HG02885 (cell line): ENCODE data around the gene ARL5A.

Experiments used
- ATAC-seq: cut with Tn5 transposase; IDR thresholded peaks from one replicate; pipeline ENCODE4 v1.9.1; 2021; ENCODE audit warnings: mild to moderate bottlenecking; ENCODE audit not compliant: unreplicated experiment, poor library complexity

Gene ARL5A

DNA sequence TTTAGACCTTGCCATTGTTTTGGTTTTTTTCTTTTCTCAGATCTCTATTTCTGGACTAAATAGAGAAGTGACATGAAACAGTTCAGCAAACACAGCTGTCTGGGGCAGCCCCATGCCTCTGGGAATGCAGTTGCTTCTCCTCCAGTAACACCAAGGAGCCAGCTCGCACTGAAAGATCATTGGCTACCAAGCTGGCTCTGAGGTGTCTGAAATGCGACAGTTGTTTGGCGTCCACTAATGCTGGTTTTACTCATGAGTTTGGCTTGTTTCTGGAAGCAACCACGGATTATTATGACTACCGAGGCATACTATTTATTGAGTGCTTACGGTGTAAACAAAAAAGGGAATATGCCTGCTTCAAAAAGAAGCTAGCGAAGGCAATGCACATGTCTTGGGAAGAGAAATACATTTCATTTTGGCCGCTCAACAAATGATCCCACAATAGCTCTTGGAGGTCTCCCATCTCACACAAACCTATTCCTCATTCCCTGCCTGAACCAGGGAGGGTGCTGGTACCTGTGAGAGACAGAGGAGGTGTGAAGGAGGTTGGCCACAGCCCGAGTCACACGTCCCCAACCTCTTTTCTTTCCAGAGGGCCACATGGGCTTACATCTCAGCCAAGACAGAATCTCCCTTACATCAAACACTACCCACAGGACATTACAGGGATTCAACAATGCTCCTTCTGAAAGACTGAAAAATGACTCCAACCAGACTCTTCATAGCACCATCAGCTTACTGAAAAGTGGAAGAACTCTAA lies 56.4 kb downstream of the ARL5A start:
- peak; percentile 93 for ATAC-seq

DNA sequence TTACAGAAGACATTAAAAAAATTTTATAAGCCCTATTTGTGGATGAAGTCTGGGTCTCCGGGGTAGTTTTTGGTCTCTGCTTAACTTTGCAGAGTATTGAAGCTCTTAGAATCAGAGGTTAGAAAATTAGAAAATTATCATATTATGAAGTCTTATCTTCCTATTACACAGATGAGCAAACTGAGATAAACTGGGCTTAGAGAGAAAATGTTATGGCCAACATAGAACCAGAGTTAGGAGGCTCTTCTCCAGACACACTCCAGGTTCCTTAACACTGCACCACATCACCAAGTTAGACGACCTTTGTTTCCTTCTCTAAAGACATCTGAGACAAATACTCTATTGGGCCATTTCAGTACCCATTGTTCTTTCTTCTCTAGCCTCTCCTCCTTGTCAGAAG lies 57.2 kb downstream of the ARL5A start:
- ATAC-seq = peak; percentile 29

DNA sequence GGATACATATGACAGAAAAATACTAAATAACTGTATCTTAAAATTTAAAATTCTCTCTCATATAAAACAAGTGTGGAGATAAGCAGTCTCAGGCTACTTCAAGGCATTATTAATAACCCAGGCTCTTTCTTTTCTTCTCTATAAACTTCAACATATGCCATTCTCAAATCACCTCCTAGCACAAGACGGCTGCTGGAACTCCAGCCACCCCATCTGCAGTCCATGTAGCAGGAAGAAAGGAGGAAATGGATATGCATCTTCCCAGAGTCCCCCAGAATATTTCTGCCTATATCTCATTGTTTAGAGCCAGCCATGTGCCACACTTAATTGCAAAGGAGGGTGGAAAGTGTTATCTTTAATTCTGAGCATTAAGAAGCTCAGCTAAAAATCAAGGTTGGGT lies 58.6 kb downstream of the ARL5A start:
- no peak for ATAC-seq

DNA sequence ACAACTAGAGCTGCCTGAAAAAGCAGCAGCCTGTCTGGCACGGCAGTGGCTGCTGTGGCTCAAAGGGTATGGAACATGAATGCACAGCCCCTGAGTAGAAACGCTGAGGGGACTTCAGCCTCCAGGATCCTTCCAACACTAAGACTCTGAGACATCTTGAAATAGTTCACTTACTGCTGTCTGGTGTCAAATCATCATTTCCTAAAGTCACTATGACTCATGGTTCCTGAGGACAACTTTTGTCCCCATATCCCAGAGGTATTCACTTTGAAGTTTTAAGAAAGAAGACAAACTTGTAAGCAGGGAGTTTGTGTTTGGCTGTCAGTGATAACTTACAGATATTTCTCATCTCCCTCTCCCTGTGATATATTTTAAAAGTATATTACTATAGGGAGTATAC lies 60.7 kb downstream of the ARL5A start:
- no peak for ATAC-seq

DNA sequence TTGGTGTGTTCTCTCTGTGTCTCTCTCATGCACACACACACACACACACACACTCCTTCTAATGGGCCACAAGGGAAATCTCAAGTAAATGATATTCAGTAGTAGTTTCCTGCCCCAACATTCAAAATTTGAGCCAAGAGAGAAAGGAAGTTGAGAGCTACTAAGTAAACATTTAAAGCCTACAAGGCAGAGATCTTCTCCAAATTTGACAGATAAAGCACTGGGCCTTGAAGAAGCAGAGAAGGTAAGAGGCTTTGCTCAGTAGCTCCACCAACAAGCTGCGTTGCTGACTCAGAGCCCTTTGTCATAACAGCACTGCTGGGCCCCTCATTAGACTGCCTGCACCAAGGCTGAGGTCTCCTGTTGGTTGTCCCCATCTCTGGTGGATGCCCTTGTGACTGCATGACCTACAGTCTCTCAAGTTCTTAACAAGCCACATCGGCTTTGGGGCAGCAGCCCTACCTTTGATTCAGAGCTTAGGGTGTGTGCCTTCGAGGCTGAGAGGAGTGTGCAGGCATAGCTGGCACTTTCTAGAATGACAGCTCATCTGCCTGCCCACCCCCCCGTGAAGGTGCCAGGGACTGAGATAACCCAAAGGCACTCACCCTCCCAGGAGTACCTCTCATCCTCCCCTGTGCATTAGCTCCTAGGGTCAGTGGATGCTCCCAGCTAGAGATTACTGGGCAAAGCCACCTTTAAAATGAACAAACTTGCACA lies 61.6 kb downstream of the ARL5A start:
- peak; percentile 52 for ATAC-seq

DNA sequence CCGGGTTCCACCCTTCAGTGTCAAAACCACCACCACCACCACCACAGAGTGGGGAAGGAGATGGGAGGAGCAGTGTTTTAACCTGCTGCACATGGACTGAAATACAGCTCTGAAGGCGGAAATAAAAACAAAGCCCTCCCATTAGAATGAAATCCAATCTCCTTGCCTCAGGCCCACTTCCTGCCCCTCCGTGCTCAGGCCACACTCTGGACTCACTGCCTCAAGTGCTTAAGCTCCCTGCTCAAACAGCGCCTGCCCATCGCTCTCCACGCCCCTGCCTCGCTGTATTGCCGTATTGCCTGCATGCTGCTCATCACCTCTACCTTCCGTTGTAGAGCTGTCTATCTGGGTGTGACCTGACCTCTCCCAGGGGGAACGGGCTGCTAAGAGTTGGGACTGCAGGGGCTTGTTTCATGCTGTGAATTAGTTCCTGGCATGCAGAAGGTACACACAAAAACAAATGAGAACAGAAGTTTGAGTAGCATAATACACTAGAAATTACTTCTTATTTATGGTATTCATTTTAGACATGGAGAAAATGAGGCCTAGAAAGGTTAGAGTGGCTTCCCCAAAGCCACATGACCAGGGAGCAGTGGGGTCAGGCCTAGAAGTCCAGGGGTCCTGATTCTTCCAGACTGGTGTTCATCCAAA lies 62.3 kb downstream of the ARL5A start:
- ATAC-seq = no peak

DNA sequence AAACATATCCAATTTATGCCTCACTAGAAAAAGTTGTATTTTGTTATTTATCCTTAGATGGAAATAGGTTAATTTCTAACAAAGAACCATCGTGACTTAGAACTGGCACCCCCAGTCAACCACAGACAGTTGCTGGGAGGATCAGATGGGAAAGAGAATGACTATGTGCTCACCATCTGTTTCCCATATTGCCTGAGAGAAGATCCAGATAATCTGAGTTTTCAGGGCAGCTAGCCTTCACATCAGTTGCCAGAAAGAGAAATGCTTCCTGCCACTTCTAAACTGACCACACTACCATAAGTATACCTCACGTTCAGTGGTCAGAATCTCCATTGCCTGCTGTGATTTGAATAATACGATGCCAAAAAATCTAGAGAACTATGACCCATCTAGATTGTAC lies 65.5 kb downstream of the ARL5A start:
- ATAC-seq = no peak

DNA sequence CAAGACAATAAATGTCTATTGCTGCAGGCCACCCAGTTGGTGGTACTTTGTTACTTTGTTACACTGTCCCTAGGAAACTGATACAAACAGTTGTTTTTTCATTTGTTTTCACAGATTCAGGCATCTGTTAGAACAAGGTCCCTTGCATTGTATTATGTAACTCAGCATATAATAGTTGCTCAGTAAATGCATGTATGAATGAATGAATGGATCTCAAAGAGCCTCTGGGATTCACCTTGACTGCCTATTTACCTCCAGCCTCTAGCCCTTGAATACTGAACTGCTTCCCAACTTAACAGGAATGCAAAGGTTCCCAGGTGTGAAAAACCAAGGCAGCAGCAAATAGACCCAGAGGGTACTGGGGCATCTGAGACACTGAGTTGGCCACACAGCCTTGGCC lies 66.5 kb downstream of the ARL5A start:
- no peak for ATAC-seq

DNA sequence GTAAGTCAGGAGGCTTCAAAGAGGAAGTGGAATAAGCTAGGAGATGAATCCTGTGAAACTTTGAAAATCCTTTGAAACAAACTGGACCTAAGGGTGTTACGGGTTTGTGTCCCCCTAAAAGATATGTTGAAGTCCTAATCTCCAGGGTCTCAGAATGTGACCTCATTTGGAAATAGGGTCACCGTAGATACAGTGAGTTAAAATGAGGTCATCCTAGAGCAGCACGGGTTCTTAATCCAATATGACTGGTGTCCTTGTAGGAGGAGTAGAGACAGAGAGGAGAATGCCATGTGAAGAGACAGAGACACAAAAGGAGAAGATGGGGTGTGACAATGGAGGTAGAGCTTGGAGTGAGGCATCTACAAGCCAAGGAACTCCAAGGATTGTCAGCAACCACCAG lies 67.0 kb downstream of the ARL5A start:
- no peak for ATAC-seq

DNA sequence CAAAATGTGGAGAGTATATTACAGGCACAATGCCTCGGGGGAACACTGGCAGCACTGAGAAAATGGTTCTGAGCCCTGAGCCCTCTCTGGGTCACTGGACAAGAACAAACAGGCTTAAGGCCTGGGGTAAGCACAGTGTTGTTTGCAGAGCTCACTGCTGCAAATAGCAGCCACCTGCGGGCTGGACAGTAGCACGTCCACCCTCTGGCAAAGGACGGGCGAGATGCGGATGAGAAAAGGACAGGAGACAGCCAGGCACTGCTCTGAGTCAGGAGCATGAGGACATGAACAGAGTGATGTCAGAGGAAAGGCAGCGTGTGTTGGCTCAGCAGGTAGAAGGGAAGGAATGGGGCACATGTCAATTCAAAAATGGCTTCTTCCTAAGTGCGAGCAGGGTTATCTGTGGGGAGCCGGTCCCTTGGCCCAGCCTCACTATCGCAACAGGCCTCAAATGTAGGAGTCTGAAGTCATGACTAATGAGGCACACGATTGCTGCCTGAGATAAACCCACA lies 68.0 kb downstream of the ARL5A start:
- ATAC-seq = no peak

DNA sequence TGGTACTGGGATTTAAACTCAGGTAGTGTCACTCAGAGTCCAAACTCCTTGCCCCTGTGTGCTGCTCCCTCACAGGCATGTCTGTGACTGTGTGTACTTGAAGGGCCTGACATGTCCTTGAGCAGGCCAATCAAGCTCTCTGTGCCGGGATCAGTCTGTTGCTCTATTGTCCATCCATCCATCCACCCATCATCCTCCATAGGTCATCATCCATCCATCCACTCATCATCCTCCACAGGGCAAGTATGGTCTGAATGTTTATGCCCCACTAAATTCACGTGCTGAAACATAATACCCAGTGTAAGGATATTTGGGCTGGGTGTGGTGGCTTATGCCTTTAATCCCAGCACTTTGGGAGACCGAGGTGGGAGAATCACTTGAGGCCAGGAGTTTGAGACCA lies 69.5 kb downstream of the ARL5A start:
- ATAC-seq = no peak

DNA sequence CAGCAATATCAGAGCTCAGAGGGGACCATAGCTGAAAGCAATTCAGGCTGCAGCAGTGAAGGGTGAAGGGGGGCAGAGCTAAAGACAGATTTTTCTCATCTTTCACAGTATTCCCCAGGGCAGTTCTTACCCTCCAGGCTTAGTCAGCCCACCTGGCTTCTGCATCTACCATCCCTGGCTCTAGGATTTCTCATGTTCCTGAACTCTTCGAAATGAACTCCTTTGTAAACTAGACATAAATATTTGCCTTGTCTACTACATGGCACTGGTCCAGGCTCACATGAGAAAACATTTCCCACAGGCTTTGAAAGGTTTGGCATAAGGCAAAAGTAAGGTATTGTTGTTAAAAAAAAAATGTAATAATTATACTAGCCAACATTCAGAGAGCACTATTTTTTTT lies 70.4 kb downstream of the ARL5A start:
- no peak for ATAC-seq

DNA sequence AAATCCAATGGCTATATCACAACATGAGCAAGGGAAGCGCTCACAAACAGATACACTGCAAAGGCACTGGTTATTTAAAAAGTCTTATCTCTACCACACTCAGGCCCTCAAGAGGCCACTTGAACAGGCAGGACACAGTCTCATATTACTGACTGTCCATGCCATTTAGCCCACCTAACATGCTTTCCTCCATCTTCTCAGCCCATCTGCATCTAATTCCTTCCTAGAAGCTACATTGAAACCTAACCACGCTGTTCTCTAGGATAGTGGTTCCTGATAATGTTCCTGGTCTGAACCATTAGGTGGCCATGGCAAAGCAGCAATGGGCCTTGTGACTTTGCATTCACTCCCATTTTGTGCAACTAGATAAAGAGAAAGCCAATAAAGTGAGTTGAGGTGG lies 71.4 kb downstream of the ARL5A start:
- ATAC-seq = no peak

DNA sequence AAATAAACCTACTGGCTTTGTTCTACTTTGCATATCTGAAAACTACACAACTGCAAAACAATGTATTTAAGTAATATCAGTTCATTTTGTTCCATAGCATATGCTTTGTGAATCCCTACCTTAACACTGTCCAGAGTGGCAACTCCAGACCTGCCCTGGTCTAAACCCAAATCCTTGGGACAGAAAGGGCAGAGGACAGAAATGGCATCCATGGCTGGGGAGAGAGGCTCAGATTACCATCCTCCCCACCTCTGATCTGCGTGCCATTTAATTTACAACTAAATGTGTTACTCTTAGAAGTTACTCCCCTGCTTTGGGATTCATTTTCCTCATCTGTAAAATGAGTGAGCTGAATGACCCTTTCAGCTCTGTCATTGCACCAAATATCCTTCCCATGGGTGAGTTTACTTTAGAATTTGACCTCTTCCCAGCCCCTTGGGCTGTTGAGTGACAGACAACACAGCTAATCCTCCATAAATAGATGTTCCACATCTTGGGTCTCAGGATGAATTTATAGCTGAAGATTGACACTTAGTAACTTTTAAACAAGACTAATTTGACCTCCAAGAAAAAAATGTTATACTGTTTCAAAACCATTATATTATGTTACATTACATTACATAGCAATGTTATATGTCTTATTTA lies 73.8 kb downstream of the ARL5A start:
- no peak for ATAC-seq

DNA sequence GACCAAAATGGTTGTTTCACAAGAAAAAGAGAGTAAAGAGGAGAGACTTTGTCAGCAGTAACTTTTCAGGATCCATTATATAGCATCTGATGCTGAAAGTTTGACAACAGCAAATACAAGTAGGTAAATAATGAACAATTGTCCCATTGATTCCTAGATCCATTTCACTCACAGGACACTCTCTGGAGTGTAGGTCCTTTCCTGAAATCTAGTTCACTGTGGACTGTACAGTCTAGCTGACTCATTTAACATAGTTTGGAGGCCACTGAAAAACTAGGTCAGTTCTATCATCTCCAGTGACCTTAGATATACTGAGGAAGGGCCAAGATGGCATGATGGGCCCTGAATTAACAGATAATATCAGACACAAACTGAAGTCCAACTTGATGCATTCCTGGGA lies 74.7 kb downstream of the ARL5A start:
- ATAC-seq = no peak
